SK-N-SH treated with all-trans-retinoic acid at 6 μM for 48 hours (cell line): ENCODE measurements around the gene SOX5.

Experiments used
- ATAC-seq: fragments of 200-7000 bp; cut with Tn5 transposase; 3 replicates; pipeline ENCODE4 v1.9.1; 2020; ENCODE audit warnings: mild to moderate bottlenecking, moderate library complexity
- ARNTL ChIP-seq: fragments of 450-650 bp; formaldehyde crosslinking; IDR thresholded peaks from 2 replicates; pipeline ENCODE4 v1.5.0; 2020; ENCODE audit warnings: low read depth, mild to moderate bottlenecking, moderate library complexity, borderline replicate concordance
- BACH2 ChIP-seq: fragments of 250-450 bp; sonication (Bioruptor Pico); IDR thresholded peaks from 2 replicates; pipeline ENCODE4 v1.9.0; 2021; ENCODE audit warnings: mild to moderate bottlenecking, borderline replicate concordance
- CSDC2 ChIP-seq: fragments of 250-450 bp; sonication (Bioruptor Pico); IDR thresholded peaks from 2 replicates; pipeline ENCODE4 v1.5.0; 2020; ENCODE audit warnings: mild to moderate bottlenecking, moderate library complexity
- ESRRG ChIP-seq: fragments of 250-450 bp; sonication (Bioruptor Pico); IDR thresholded peaks from 2 replicates; pipeline ENCODE4 v1.6.1; 2021; ENCODE audit warnings: mild to moderate bottlenecking
- GLIS3 ChIP-seq: fragments of 250-450 bp; sonication (Bioruptor Pico); IDR thresholded peaks from 2 replicates; pipeline ENCODE4 v1.5.0; 2020; ENCODE audit warnings: mild to moderate bottlenecking, moderate library complexity
- ISL1 ChIP-seq: fragments of 250-450 bp; sonication (Bioruptor Pico); IDR thresholded peaks from 2 replicates; pipeline ENCODE4 v2.1.2; 2022; ENCODE audit warnings: mild to moderate bottlenecking, moderate library complexity
- OSR1 ChIP-seq: fragments of 250-450 bp; sonication (Bioruptor Pico); IDR thresholded peaks from 2 replicates; pipeline ENCODE4 v1.8.0; 2022; ENCODE audit warnings: moderate library complexity, mild to moderate bottlenecking, inconsistent platforms
- PPARA ChIP-seq: fragments of 250-450 bp; sonication (Bioruptor Pico); IDR thresholded peaks from 2 replicates; pipeline ENCODE4 v1.5.0; 2020; ENCODE audit warnings: mild to moderate bottlenecking, borderline replicate concordance
- RARB ChIP-seq: fragments of 250-450 bp; sonication (Bioruptor Pico); IDR thresholded peaks from 2 replicates; pipeline ENCODE4 v1.8.0; 2021; ENCODE audit warnings: mild to moderate bottlenecking, moderate library complexity
- SNAI2 ChIP-seq: fragments of 250-450 bp; sonication (Bioruptor Pico); IDR thresholded peaks from 2 replicates; pipeline ENCODE4 v1.5.0; 2020; ENCODE audit warnings: mild to moderate bottlenecking, moderate library complexity
- TCF4 ChIP-seq: fragments of 250-450 bp; sonication (Bioruptor Pico); IDR thresholded peaks from 2 replicates; pipeline ENCODE4 v1.8.0; 2021; ENCODE audit warnings: mild to moderate bottlenecking, moderate library complexity, borderline replicate concordance
- TOX ChIP-seq: fragments of 250-450 bp; sonication (Bioruptor Pico); IDR thresholded peaks from 2 replicates; pipeline ENCODE4 v1.8.0; 2021; ENCODE audit warnings: mild to moderate bottlenecking, moderate library complexity, borderline replicate concordance
- ZC3H10 ChIP-seq: fragments of 250-450 bp; sonication (Bioruptor Pico); IDR thresholded peaks from 2 replicates; pipeline ENCODE4 v1.5.1; 2021; ENCODE audit warnings: mild to moderate bottlenecking, moderate library complexity
- ZFP3 ChIP-seq: fragments of 250-450 bp; sonication (Bioruptor Pico); IDR thresholded peaks from 2 replicates; pipeline ENCODE4 v1.5.0; 2020; ENCODE audit warnings: mild to moderate bottlenecking, moderate library complexity
- ZFP30 ChIP-seq: fragments of 450-650 bp; formaldehyde crosslinking; IDR thresholded peaks from 2 replicates; pipeline ENCODE4 v1.5.0; 2022; ENCODE audit warnings: mild to moderate bottlenecking, moderate library complexity
- ZNF70 ChIP-seq: fragments of 450-650 bp; formaldehyde crosslinking; IDR thresholded peaks from 2 replicates; pipeline ENCODE4 v1.5.0; 2020; ENCODE audit warnings: mild to moderate bottlenecking, moderate library complexity
- ZNF8 ChIP-seq: fragments of 450-650 bp; formaldehyde crosslinking; IDR thresholded peaks from 2 replicates; pipeline ENCODE4 v1.5.0; 2020; ENCODE audit warnings: mild to moderate bottlenecking, moderate library complexity
- TF ChIP-seq, protein P1 (sequence below): fragments of 250-450 bp; sonication (Bioruptor Pico); IDR thresholded peaks from 2 replicates; pipeline ENCODE4 v1.5.1; 2021; ENCODE audit warnings: mild to moderate bottlenecking, moderate library complexity
- TF ChIP-seq, protein P2 (sequence below): fragments of 250-450 bp; sonication (Bioruptor Pico); IDR thresholded peaks from 2 replicates; pipeline ENCODE4 v1.8.0; 2020; ENCODE audit warnings: mild to moderate bottlenecking, moderate library complexity, borderline replicate concordance
- TF ChIP-seq, protein P3 (sequence below): fragments of 250-450 bp; sonication (Bioruptor Pico); IDR thresholded peaks from 2 replicates; pipeline ENCODE4 v1.5.0; 2020; ENCODE audit warnings: mild to moderate bottlenecking, moderate library complexity

SOX5 gene

DNA sequence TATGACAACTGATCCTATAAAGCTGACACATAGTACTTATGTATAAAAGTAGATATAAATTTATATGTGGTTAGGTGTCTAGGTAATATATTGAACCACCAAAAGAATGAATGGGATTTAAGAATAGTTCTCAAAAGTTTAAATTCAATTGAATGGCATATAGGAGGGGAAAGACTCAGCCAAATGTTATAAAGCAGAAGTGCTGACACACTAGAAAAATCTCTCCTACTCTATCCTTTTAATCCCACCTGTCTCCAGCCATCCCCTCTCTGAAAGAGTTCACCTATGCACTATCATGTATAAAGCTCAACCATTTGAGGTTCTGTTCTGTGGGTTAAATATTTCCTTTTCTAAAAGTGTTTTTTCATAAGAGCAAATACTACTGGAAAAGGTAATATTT, 400.7 kb downstream of the SOX5 start (continued):
- TF ChIP-seq, protein P1, sequence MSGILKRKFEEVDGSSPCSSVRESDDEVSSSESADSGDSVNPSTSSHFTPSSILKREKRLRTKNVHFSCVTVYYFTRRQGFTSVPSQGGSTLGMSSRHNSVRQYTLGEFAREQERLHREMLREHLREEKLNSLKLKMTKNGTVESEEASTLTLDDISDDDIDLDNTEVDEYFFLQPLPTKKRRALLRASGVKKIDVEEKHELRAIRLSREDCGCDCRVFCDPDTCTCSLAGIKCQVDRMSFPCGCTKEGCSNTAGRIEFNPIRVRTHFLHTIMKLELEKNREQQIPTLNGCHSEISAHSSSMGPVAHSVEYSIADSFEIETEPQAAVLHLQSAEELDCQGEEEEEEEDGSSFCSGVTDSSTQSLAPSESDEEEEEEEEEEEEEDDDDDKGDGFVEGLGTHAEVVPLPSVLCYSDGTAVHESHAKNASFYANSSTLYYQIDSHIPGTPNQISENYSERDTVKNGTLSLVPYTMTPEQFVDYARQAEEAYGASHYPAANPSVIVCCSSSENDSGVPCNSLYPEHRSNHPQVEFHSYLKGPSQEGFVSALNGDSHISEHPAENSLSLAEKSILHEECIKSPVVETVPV = no peak
- TF ChIP-seq, protein P2, sequence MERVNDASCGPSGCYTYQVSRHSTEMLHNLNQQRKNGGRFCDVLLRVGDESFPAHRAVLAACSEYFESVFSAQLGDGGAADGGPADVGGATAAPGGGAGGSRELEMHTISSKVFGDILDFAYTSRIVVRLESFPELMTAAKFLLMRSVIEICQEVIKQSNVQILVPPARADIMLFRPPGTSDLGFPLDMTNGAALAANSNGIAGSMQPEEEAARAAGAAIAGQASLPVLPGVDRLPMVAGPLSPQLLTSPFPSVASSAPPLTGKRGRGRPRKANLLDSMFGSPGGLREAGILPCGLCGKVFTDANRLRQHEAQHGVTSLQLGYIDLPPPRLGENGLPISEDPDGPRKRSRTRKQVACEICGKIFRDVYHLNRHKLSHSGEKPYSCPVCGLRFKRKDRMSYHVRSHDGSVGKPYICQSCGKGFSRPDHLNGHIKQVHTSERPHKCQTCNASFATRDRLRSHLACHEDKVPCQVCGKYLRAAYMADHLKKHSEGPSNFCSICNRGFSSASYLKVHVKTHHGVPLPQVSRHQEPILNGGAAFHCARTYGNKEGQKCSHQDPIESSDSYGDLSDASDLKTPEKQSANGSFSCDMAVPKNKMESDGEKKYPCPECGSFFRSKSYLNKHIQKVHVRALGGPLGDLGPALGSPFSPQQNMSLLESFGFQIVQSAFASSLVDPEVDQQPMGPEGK (CRISPR knock-in tag) = no peak
- no peak for TF ChIP-seq ESRRG (CRISPR knock-in tag)
- TF ChIP-seq RARB = no peak
- TF ChIP-seq TCF4 (CRISPR knock-in tag) = no peak

DNA sequence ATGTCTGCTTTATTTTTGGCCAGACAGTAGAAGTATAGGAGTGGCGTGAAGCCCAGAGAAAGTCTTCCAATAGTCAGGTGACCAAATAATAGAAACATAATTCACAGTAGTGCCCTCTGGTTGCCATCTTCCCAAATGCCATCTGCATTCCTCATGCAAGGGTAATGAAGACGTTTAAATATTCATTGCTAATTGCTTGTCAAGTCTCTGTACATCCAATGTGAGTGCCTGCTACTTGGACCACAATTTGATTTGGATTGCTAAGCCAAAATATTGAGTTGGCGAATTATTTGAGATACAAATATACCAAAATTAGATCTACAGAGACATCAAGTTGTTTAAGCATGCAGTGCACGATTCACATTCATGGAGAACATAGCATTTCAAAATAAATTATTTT, 402.7 kb downstream of the SOX5 start:
- ATAC-seq = no peak
- TF ChIP-seq TCF4 (CRISPR knock-in tag) (no peak), CSDC2 (CRISPR knock-in tag) (no peak), ISL1 (CRISPR knock-in tag) (no peak), ESRRG (CRISPR knock-in tag) (no peak), ZC3H10 (no peak), ARNTL (CRISPR knock-in tag) (no peak), BACH2 (CRISPR knock-in tag) (no peak), ZFP30 (no peak), ZNF8 (no peak)
- TF ChIP-seq, protein P3, sequence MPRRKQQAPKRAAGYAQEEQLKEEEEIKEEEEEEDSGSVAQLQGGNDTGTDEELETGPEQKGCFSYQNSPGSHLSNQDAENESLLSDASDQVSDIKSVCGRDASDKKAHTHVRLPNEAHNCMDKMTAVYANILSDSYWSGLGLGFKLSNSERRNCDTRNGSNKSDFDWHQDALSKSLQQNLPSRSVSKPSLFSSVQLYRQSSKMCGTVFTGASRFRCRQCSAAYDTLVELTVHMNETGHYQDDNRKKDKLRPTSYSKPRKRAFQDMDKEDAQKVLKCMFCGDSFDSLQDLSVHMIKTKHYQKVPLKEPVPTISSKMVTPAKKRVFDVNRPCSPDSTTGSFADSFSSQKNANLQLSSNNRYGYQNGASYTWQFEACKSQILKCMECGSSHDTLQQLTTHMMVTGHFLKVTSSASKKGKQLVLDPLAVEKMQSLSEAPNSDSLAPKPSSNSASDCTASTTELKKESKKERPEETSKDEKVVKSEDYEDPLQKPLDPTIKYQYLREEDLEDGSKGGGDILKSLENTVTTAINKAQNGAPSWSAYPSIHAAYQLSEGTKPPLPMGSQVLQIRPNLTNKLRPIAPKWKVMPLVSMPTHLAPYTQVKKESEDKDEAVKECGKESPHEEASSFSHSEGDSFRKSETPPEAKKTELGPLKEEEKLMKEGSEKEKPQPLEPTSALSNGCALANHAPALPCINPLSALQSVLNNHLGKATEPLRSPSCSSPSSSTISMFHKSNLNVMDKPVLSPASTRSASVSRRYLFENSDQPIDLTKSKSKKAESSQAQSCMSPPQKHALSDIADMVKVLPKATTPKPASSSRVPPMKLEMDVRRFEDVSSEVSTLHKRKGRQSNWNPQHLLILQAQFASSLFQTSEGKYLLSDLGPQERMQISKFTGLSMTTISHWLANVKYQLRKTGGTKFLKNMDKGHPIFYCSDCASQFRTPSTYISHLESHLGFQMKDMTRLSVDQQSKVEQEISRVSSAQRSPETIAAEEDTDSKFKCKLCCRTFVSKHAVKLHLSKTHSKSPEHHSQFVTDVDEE = no peak
- TF ChIP-seq, protein P2 (CRISPR knock-in tag) = no peak
- TF ChIP-seq, protein P1 = no peak

DNA sequence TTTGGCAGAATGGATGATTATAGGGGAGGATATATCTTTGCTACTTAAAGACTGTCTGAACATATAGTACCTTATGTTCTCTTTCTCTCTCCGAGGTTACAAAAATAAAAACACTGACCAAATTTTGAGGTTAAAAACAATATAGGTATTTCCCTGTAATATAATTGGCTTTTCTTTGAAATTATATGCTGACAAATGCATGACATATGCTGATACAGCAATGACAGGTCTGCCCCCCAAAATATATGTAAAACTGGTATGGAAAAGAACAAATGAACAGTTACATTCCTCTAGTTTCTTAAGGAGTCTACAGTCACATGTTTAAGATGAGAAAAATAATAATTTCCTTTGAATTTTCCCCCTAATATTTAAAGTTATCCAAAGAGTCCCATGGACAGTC, 405.7 kb downstream of the SOX5 start:
- no peak for ATAC-seq
- TF ChIP-seq BACH2 (CRISPR knock-in tag) = no peak
- TF ChIP-seq RARB = no peak
- no peak for TF ChIP-seq TCF4 (CRISPR knock-in tag)
- no peak for TF ChIP-seq OSR1 (CRISPR knock-in tag)
- TF ChIP-seq PPARA (CRISPR knock-in tag) = no peak
- no peak for TF ChIP-seq ZFP30
- no peak for TF ChIP-seq SNAI2 (CRISPR knock-in tag)
- TF ChIP-seq, protein P1 = no peak

DNA sequence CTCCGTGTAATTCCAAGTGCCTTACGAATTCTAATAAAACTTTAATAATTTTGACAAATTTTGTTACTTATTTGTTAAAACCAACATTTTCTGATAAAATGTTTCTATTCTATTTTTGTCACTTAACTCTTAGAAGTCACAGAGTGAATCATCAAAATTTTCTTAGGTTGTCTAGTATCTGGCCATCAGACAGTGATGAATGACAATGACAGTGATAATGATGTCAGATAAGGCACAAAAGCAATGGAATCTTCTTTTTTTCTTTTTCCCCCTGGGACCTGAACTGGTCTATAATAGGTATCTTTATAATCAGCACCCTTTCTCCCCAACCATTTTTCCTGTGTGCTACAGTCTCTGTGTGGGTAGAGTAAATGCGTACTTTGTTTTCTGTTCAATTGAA, 407.3 kb downstream of the SOX5 start:
- no peak for ATAC-seq
- TF ChIP-seq CSDC2 (CRISPR knock-in tag) (no peak), ZNF70 (CRISPR knock-in tag) (no peak), ZNF8 (no peak), ARNTL (CRISPR knock-in tag) (no peak), ZFP3 (CRISPR knock-in tag) (no peak), TOX (CRISPR knock-in tag) (no peak), GLIS3 (CRISPR knock-in tag) (no peak), ZFP30 (no peak), ZC3H10 (no peak), OSR1 (CRISPR knock-in tag) (no peak), BACH2 (CRISPR knock-in tag) (no peak), SNAI2 (CRISPR knock-in tag) (no peak), ESRRG (CRISPR knock-in tag) (no peak)
- TF ChIP-seq, protein P3 = no peak
